WERI-Rb-1 (cell line): ENCODE data around the gene CDC37.

ENCODE experiments used
- DNase-seq: peaks from one replicate; pipeline ENCODE4 v3.0.0-alpha.2; 2020
- H3K27ac ChIP-seq: fragments of 250-450 bp; sonication (Bioruptor Pico); 2 replicates; pipeline ENCODE4 v1.5.1; 2020; ENCODE audit warnings: mild to moderate bottlenecking, moderate library complexity
- H3K27me3 ChIP-seq: fragments of 250-450 bp; sonication (Bioruptor Pico); 2 replicates; pipeline ENCODE4 v1.5.1; 2021; ENCODE audit warnings: mild to moderate bottlenecking, low read depth, moderate library complexity; ENCODE audit not compliant: insufficient read depth, severe bottlenecking
- H3K36me3 ChIP-seq: fragments of 250-450 bp; sonication (Bioruptor Pico); 2 replicates; pipeline ENCODE4 v1.5.1; 2020; ENCODE audit warnings: mild to moderate bottlenecking, moderate library complexity
- H3K4me3 ChIP-seq: 2 replicates; pipeline ENCODE4 v1.5.1; 2011; ENCODE audit warnings: low read depth, mild to moderate bottlenecking, control low read depth, low read length
- H3K9me3 ChIP-seq: fragments of 250-450 bp; sonication (Bioruptor Pico); 2 replicates; pipeline ENCODE4 v1.5.1; 2021; ENCODE audit warnings: mild to moderate bottlenecking, moderate library complexity; ENCODE audit not compliant: severe bottlenecking
- CTCF ChIP-seq: IDR thresholded peaks from 2 replicates; pipeline ENCODE4 v1.5.1; 2011; ENCODE audit warnings: low read depth, mild to moderate bottlenecking, control low read depth, inconsistent platforms, low read length

The CDC37 gene

GRCh38 chr19:10346509-10346908, 56.8 kb downstream of the CDC37 start:
- no peaks in the 10 kb centered on the region for H3K27me3 ChIP-seq
- no peak overlapping the region for H3K4me3 ChIP-seq
- no peak for DNase-seq
- no peaks in the 10 kb centered on the region for H3K9me3 ChIP-seq
- TF ChIP-seq CTCF: no peak
- H3K27ac ChIP-seq: no peak overlapping the region
- peaks cover 17% of the 10 kb centered on the region for H3K36me3 ChIP-seq

- H3K36me3 ChIP-seq: peaks cover 4% of the 10 kb centered on the region
- no peak for TF ChIP-seq CTCF
- H3K4me3 ChIP-seq: no peak overlapping the region
- no peak overlapping the region for H3K27ac ChIP-seq
- DNase-seq: no peak
- no peaks in the 10 kb centered on the region for H3K27me3 ChIP-seq
- H3K9me3 ChIP-seq: no peaks in the 10 kb centered on the region
Measured at GRCh38 chr19:10344780-10345179, 58.6 kb downstream of the CDC37 start.

DNA sequence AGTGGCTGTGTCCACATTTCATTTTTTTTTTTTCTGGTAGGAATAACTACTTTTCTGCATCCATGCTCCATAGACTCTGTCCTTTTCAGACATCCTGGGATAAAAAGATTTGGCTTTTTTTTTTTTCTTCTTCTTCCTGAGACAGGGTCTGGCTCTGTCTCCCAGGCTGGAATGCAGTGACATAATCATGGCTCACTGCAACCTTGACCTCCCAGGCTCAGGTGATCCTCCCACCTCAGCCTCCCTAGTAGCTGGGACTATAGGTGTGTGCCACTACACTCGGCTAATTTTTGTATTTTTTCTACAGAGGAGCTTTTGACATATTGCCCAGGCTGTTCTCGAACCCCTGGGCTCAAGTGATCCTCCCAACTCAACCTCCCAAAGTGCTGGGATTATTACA, 59.8 kb downstream of the CDC37 start:
- no peaks in the 10 kb centered on the region for H3K27me3 ChIP-seq
- no peaks in the 10 kb centered on the region for H3K9me3 ChIP-seq
- no peak for DNase-seq
- TF ChIP-seq CTCF: no peak
- H3K36me3 ChIP-seq: no peaks in the 10 kb centered on the region
- H3K4me3 ChIP-seq: no peak overlapping the region
- no peak overlapping the region for H3K27ac ChIP-seq
